Activated CD8-positive, alpha-beta memory T cell treated with anti-CD3 and anti-CD28 coated beads, Interleukin-2, amount 50 U/mL, for 1 hour (primary cell): ENCODE results near the gene SFTPB.
A peak's percentile ranks its signal among the peaks of the same experiment; 100 is the strongest.
"Not testable (repeated sequence)": the region's sequence is repeated elsewhere in the genome, so short reads cannot be mapped to it uniquely, and the experiment has no call there.

Source experiments
- DNase-seq: peaks from one replicate; pipeline ENCODE4 v3.0.0-alpha.2; 2020; ENCODE audit errors: extremely low read depth

Gene SFTPB

GRCh38 chr2:85668009-85668856, at the start of gene SFTPB:
Gene SFTPB (minus strand): TSS chr2:85668199. CDS start chr2:85668183, 16 bp downstream.
- DNase-seq, result no peak

- DNase-seq, result no peak
Observed at GRCh38 chr2:85717308-85718008, 49.5 kb upstream of the SFTPB start.

GRCh38 chr2:85716346-85716914, 48.4 kb upstream of the SFTPB start:
- no peak for DNase-seq

GRCh38 chr2:85714841-85715240, 46.8 kb upstream of the SFTPB start:
- DNase-seq, result no peak

GRCh38 chr2:85714421-85714820, 46.4 kb upstream of the SFTPB start:
- not testable (repeated sequence) for DNase-seq

- DNase-seq, result no peak
Observed at GRCh38 chr2:85713836-85714235, 45.8 kb upstream of the SFTPB start.

GRCh38 chr2:85712849-85713612, 45.0 kb upstream of the SFTPB start:
- no peak for DNase-seq

- DNase-seq, result no peak
Observed at GRCh38 chr2:85712336-85712735, 44.3 kb upstream of the SFTPB start.

- DNase-seq, result no peak
Observed at GRCh38 chr2:85711578-85712060, 43.6 kb upstream of the SFTPB start.

GRCh38 chr2:85710687-85711577, 42.9 kb upstream of the SFTPB start:
- no peak for DNase-seq

- no peak for DNase-seq
Observed at GRCh38 chr2:85709401-85709811, 41.4 kb upstream of the SFTPB start.

- DNase-seq, result no peak
Observed at GRCh38 chr2:85708641-85709040, 40.6 kb upstream of the SFTPB start.

- peak; percentile 32 for DNase-seq
Observed at GRCh38 chr2:85707304-85707703, 39.3 kb upstream of the SFTPB start.

- no peak for DNase-seq
Observed at GRCh38 chr2:85706599-85707296, 38.7 kb upstream of the SFTPB start.

GRCh38 chr2:85706063-85706462, 38.1 kb upstream of the SFTPB start:
- no peak for DNase-seq

- DNase-seq, result no peak
Observed at GRCh38 chr2:85705680-85706039, 37.7 kb upstream of the SFTPB start.

- DNase-seq, result no peak
Observed at GRCh38 chr2:85704800-85705679, 37.0 kb upstream of the SFTPB start.

GRCh38 chr2:85704038-85704437, 36.0 kb upstream of the SFTPB start:
- no peak for DNase-seq

- DNase-seq, result no peak
Observed at GRCh38 chr2:85703329-85703728, 35.3 kb upstream of the SFTPB start.
